Panc1 (cell line): ENCODE data around the gene HPS6. TPM values are rescaled to one million over a fixed set of nuclear protein-coding genes. Genes with fewer than 3 reads are reported as not detected.

Source experiments
- ATAC-seq: fragments of 200-7000 bp; cut with Tn5 transposase; 2 replicates; pipeline ENCODE4 v1.9.1; 2020; ENCODE audit warnings: mild to moderate bottlenecking, moderate library complexity
- BruUV-seq: library from RNA; stranded (reverse); fragments of 400-500 nt; replicated peaks from 2 replicates; lab custom pipeline; 2021; lab: Mats Ljungman, UMichigan
- CTCF ChIA-PET: fragments of 300-600 bp; sonication (Branson Sonifier 250); formaldehyde crosslinking; loops from one replicate; lab custom pipeline; 2022; ENCODE audit warnings: antibody characterized with exemption; lab: Charles Lee
- POLR2A ChIA-PET: fragments of 300-600 bp; sonication (Branson Sonifier 250); formaldehyde crosslinking; loops from one replicate; lab custom pipeline; 2022; ENCODE audit warnings: antibody characterized with exemption; lab: Charles Lee
- DNase-seq: peaks from one replicate; pipeline ENCODE4 v3.0.0-alpha.2; 2010; ENCODE audit warnings: low read depth, low spot score
- H3K27ac ChIP-seq: 2 replicates; pipeline ENCODE4 v1.5.1; 2011; ENCODE audit warnings: mild to moderate bottlenecking, low read length, inconsistent platforms
- H3K27me3 ChIP-seq: fragments of 200-500 bp; sonication (Bioruptor generic); 2 replicates; pipeline ENCODE4 v1.6.0; 2014; ENCODE audit warnings: low read length, inconsistent platforms; ENCODE audit not compliant: control insufficient read depth, insufficient read depth
- H3K36me3 ChIP-seq: fragments of 200-500 bp; sonication (Bioruptor generic); 2 replicates; pipeline ENCODE4 v1.5.1; 2014; ENCODE audit warnings: inconsistent platforms, mild to moderate bottlenecking, low read length, moderate library complexity; ENCODE audit not compliant: control insufficient read depth, insufficient read depth
- H3K4me1 ChIP-seq: 2 replicates; pipeline ENCODE4 v1.5.1; 2011; ENCODE audit warnings: inconsistent platforms, mild to moderate bottlenecking, low read length, moderate library complexity; ENCODE audit not compliant: control insufficient read depth, insufficient read depth
- H3K4me3 ChIP-seq, 2 experiments: 2 replicates each; pipeline ENCODE4 v1.5.1; 2011 to 2012; ENCODE audit warnings: low read depth in 2 of 2, low read length in 2 of 2, mild to moderate bottlenecking in 2 of 2, inconsistent platforms in 1 of 2, moderate library complexity in 1 of 2
- H3K9me3 ChIP-seq: fragments of 200-500 bp; sonication (Bioruptor generic); 2 replicates; pipeline ENCODE4 v1.5.1; 2014; ENCODE audit warnings: low read depth, mild to moderate bottlenecking, inconsistent platforms, low read length, moderate library complexity; ENCODE audit not compliant: control insufficient read depth, insufficient read depth
- CTCF ChIP-seq: fragments of 450-650 bp; IDR thresholded peaks from 2 replicates; pipeline ENCODE4 v1.5.1; 2017; ENCODE audit warnings: mild to moderate bottlenecking
- POLR2AphosphoS5 ChIP-seq: IDR thresholded peaks from 2 replicates; pipeline ENCODE4 v1.6.1; 2012; ENCODE audit warnings: mild to moderate bottlenecking, low read depth, low read length, moderate library complexity
- REST ChIP-seq, 2 experiments: IDR thresholded peaks; 2 replicates each; pipeline ENCODE4 v1.6.1; 2011 to 2012; ENCODE audit warnings: low read depth in 2 of 2, control low read depth in 1 of 2, low read length in 1 of 2, mild to moderate bottlenecking in 1 of 2, moderate library complexity in 1 of 2; ENCODE audit not compliant: insufficient read depth in 1 of 2
- SIN3A ChIP-seq: IDR thresholded peaks from 2 replicates; pipeline ENCODE4 v1.6.1; 2012; ENCODE audit warnings: low read depth, mild to moderate bottlenecking, low read length, moderate library complexity, borderline replicate concordance; ENCODE audit not compliant: insufficient read depth
- TCF7L2 ChIP-seq: IDR thresholded peaks from 2 replicates; pipeline ENCODE4 v1.6.1; 2011; ENCODE audit warnings: mild to moderate bottlenecking, low read depth, low read length, inconsistent platforms
- in situ Hi-C: cut with HindIII; loops from 2 replicates; pipeline ENCODE4 v1.10.0; 2016; ENCODE audit warnings: low sequenced_read_pairs, low pct_unique_long_range_greater_than_20kb
- intact Hi-C: fragments of 100-400 bp; cut with micrococcal nuclease; formaldehyde crosslinking; loops from one replicate; pipeline ENCODE4 v1.10.0; 2022; ENCODE audit not compliant: unreplicated experiment
- total RNA-seq: library from RNA; stranded (reverse); gene quantifications from one replicate; pipeline ENCODE4 v1.2.1, GENCODE V29; 2021; ENCODE audit not compliant: unreplicated experiment

Gene HPS6
- total RNA-seq, 1 experiment from 2014 or later = 34.5 TPM

- CTCF ChIA-PET = interaction anchor here (0.5 to 0.7 kb wide), 3 partner anchors 19 to 284 kb away, joined by 5 to 7 read pairs (median 5); no protein-coding TSS in a partner anchor
- POLR2A ChIA-PET = no interaction called here
- H3K4me3 ChIP-seq = peak overlapping the region in 1 of 2 experiments; percentile 79; a peak in 2 of 4 replicates
Measured at GRCh38 chr10:102116656-102117055, 51.5 kb downstream of the HPS6 start.

More at GRCh38 chr10:102116656-102117055, 51.5 kb downstream of the HPS6 start:
- no TSS peak for BruUV-seq
- peaks cover 69% of the 10 kb centered on the region for H3K4me1 ChIP-seq
- no peaks in the 10 kb centered on the region for H3K9me3 ChIP-seq
- peak overlapping the region; percentile 84 for H3K27ac ChIP-seq
- DNase-seq (no peak), ATAC-seq (no peak)
- H3K27me3 ChIP-seq = no peaks in the 10 kb centered on the region
- no peak for TF ChIP-seq SIN3A
- TF ChIP-seq POLR2AphosphoS5 = no peak
- no peak for TF ChIP-seq REST (IDR thresholded peaks at IDR 0.05; ENCODE audit: insufficient read depth in 1 of 2, low read depth in 2 of 2, low read length in 1 of 2)
- no peak for TF ChIP-seq CTCF
- TF ChIP-seq TCF7L2 = no peak
- in situ Hi-C loops = no loop called here
- intact Hi-C loops = no loop called here
- peaks cover 7% of the 10 kb centered on the region; the same call in 1 of the 2 replicates for H3K36me3 ChIP-seq

Other genes with a start within 250 kb of the HPS6 start
- gene OGA, start 246.9 kb upstream of the HPS6 start, total RNA-seq = 117 TPM
- 4.3 TPM for gene KCNIP2, start 221.5 kb upstream of the HPS6 start, total RNA-seq
- gene ARMH3, start 9.2 kb upstream of the HPS6 start, total RNA-seq = 30.6 TPM
- 87.6 TPM for gene LDB1, start 55.0 kb downstream of the HPS6 start, total RNA-seq
- 87.9 TPM for gene PPRC1, start 67.7 kb downstream of the HPS6 start, total RNA-seq
- gene NOLC1, start 87.0 kb downstream of the HPS6 start, total RNA-seq = 182 TPM
- 1.2 TPM for gene ELOVL3, start 160.9 kb downstream of the HPS6 start, total RNA-seq
- gene PITX3, start 176.2 kb downstream of the HPS6 start, total RNA-seq = 0.49 TPM
- gene GBF1, start 180.2 kb downstream of the HPS6 start, total RNA-seq = 65.0 TPM